ENCODE measurements around the gene RASSF1.
A peak's percentile ranks its signal among the peaks of the same experiment; 100 is the strongest.

RASSF1 gene

DNA sequence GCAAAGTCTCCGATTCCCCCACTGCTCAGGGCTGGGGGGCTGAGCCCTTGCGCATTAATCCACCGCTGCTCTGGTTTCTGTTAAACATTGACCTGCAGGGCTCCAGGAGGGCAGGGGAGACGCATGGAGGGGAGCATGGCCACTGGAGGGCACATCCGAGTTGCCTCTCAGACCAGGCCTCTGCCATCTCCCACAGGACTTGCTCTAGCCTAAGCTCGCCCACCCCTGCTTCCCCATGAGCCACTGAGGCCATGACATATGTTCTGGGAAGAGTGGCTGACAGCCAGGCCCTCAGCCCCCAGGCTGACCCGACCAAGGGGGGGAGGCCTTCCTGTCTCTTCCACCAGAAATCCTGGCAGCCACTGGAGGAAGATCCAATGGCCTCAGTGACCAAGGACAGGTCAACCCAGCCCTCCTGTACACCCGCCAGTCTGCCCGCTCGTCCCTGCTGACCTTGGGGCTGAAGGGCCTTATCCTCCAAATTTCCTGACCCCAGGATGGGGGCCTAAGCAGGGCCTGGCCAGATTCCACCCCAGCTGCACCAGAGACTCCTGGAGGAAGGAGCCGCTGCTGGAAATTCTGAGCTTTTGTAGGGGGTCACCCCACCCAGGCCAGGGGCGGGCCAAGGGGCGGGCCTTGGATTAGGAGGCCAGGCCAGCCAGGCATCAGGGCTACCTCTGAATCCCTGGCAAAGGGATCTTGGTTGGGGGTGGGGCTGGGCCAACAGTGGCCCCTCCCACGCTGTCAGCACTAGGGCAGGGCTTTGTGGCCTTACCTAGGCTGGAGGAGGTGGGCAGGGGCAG is 37.4 kb downstream of the RASSF1 start, which contains the start of gene HYAL1:
TSS of gene HYAL1 (minus strand) at position 562 of the 803 bp plus-strand sequence. CDS start 618 bp downstream, outside the sequence.
- DNase-seq (ENCODE audit: insufficient read length, low spot score) (no peak), FAIRE-seq (no peak)

DNA sequence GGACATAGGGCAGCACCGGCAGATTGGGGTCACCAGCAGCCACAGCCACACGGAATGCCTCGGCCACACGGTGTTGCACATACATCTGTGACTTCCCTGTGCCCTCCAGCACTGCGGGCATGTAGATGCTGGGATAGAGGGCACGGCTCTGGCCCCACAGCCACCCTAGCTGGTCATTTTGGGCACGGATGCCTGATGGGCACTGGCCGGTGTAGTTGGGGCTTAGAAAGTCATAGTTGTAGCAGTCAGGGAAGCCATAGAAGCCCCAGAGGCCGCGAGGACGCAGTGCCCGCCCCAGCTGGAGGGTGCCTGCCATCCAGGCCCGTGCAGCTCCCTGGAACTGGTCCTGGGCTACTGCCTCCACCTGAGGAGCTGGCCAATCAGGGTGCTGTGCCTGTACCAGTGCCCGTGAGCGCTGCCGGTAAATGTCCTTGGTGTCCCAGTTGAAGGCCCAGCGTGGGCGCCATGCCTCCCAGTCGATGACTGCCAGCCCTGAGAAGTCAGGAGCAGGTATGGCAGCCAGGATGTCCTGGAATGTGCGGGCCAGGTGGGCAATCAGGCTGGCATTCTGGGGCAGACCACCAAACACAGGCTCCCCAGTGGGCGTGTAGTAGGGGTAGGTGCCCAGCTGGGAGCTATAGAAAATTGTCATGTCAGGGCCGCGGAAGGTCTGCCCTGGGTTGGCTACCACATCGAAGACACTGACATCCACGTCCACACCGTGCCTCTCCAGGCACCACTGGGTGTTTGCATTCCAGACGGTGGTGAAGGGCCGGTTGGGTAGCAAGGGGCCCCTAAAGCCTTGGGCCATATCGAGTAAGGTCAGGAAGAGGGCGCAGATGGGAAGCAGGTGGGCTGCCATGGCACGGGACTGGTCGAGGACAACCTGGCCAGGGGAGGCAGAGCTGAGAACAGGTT is 38.3 kb downstream of the RASSF1 start:
- FAIRE-seq: no peak
- DNase-seq (ENCODE audit: insufficient read length, low spot score): no peak

- FAIRE-seq: no peak
Observed at GRCh38 chr3:50300681-50301254, 39.9 kb downstream of the RASSF1 start.

DNA sequence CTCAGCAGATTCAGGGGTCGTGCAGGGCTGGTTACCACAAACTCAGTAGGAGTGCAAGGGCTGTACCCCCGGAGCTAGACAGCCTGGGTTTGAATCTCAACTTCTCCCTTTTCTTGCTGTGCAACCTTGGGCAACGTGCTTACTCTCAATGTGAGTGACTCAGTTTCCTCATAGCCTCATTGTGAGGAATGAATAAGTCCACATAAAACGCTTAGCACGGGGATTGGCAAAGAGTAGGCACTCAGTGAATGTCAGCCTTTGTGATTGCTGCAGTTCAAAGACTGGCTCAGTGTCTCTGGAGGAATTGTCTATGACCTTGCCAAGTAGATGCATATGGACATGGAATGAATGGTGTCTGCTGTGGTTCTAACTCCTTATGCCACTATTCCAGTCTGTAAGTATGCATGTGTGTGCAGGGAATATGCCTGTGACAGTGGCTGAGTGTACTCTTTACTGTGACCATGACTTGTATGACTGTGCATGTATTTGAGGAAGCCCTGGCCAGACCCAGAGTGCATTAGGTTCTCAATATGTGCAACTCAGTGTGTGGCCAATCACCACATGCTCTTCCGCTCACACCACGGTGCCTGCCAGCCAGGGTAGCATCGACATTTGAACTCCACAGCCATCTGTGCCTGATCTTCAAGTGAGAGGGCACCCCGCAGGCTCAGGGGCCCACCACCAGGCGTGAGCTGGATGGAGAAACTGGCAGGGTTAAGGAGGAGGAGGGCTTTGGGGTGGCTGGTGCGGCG is 40.5 kb downstream of the RASSF1 start:
- FAIRE-seq (peak; percentile 79), DNase-seq (ENCODE audit: insufficient read length, low spot score) (no peak)

More at GRCh38 chr3:50300681-50301254, 39.9 kb downstream of the RASSF1 start:
- DNase-seq (ENCODE audit: insufficient read length, low spot score): no peak

DNA sequence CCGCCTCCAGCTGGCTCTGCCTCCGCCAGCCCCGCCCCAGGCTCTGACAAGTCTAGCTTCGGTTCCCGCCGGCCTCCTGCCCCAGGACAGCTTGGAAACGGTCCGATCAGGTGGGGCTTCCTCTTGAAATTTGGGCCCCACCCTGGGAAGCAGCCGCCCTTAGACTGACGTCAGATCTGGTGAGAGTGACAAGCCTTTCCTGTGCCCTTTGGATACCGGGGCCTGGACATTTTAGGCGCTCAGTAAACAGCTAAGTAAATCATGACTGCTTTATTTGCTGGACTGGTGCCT is 41.1 kb downstream of the RASSF1 start:
- FAIRE-seq: no peak
- DNase-seq (ENCODE audit: insufficient read length, low spot score): no peak

GRCh38 chr3:50298836-50299637 is 41.6 kb downstream of the RASSF1 start, which contains the start of the genes HYAL3 and NAA80:
Gene HYAL3 (minus strand): TSS chr3:50299405. CDS start chr3:50295602, 3,803 bp downstream.
Gene NAA80 (minus strand): TSS chr3:50299405. CDS start chr3:50297463, 1,942 bp downstream.
- peak; percentile 96 for DNase-seq (ENCODE audit: insufficient read length, low spot score)
- FAIRE-seq: peak; percentile 98

- DNase-seq (ENCODE audit: insufficient read length, low spot score) (no peak), FAIRE-seq (peak; percentile 4)
Observed at GRCh38 chr3:50297896-50298725, 42.5 kb downstream of the RASSF1 start.

DNA sequence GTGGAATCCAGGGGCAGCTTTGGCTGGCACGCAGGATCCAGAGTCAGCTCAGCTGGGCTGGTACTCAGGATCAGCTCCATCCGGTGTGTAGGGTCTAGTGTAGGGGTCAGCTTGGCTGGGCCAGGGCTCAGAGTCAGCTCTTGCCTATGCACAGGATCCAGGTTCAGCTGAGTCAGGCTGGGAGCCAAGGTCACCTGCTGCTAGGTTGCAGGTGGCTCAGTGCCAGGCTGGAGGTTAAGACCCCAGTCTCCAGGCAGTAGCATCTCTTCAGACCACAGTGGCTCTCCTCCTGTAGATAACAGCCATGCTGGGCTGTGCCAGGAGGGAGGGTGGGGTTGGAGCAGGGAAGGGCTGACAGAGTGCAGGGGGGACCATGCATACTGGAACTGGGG is 43.3 kb downstream of the RASSF1 start:
- FAIRE-seq (peak; percentile 63), DNase-seq (ENCODE audit: insufficient read length, low spot score) (no peak)

- FAIRE-seq: no peak
- no peak for DNase-seq (ENCODE audit: insufficient read length, low spot score)
Observed at GRCh38 chr3:50296721-50297383, 43.8 kb downstream of the RASSF1 start.

DNA sequence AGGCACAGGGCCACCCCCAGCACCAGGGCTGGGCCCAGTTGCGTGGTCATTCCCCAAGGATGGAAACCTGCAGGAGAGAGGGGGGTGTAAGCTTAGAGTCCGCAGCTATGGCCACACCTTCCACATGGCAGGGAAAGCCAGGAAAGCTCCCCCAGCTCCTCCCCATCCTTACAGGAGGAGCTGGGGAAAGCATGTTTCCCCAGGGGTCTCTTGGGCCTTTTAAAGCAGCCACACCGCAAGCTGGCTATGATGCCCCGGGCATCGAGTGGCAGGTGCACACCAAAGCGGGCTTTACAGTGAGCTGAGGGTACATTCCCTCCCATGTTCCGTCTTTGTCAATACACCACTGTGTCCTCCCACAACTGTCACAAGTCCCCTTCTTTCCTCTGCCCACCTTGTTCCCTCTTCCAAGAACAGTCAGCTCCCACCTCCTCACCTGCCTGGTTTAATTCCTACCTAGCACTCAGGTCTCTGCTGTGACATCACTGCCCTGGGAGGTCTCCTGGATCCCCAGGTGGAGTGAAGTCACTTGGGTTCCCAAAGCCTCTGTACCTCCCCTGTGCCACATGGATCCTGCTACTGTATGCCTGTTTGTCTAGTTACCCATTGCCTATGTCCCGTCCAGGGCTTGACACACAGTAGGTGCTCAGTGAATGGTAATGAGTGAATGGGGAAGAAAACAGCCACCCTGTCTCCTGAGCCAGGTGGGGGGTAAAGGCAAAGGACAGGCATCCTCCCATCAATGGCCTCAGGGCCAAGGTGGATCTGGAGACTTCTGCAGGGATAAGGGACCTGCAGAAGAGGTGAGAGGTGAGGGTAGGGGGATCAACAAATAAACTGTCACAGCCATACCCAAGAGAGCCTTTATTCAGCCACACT is 44.8 kb downstream of the RASSF1 start:
- FAIRE-seq: peak; percentile 40
- no peak for DNase-seq (ENCODE audit: insufficient read length, low spot score)

DNA sequence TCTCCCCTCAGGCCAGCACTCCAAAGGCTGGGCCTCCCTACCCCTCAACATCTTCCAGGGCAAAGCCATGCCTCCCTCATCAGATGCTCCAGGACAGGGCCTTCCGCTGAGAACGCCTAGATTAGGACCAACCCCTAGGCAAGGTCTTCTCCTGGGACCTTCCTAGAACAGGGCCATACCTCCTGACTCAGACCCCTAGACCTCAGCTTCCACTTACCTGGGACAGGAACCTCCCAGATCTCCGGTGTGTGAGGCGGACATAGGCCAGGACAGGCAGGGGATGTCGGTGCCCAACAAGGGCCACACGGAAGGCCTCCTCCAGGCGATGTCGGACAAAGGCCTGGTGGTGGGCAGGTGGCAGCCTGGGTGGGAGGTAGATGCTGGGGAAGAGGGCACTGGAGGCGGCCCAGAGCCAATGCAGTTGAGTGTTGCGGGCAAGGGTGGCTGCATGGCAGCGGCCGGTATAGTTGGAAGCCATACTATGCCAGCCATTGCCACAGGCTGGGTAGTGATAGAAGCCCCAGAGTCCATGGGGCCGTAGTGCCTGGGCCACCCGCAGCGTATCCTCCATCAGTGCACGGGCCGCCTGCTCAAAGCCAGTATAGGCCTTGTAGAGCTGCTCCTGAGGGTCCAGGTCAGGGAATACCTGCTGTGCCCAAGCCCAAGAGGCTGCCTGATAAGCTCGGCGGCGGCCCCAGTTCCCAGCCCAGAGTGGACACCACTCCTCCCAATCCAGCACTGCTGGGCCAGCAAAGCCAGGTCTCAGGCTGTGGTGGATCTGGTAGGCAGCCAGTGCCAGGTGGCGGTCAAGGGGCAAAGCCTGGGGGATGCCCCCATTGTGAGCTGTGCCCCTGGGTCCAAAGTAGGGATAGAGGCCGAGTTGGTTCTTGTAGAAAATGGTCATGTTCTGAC is 45.9 kb downstream of the RASSF1 start:
- DNase-seq (ENCODE audit: insufficient read length, low spot score) (no peak), FAIRE-seq (no peak)

DNA sequence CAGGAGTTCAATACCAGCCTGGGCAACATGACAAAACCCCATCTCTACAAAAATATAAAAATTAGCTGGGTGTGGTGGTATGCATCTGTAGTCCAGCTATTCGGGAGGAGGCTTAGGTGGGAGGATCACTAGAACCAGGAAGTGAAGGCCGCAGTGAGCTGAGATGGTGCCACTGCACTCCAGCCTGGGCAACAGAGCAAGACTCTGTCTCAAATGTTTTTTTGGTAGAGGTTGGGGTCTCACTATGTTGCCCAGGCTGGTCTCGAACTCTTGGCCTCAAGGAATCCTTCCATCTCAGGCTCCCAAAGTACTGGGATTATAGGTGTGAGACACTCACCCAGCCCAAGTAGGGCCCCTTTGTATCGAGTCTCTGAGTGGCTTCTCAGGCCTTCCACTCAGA is 46.5 kb downstream of the RASSF1 start:
- no peak for FAIRE-seq
- no peak for DNase-seq (ENCODE audit: insufficient read length, low spot score)

DNA sequence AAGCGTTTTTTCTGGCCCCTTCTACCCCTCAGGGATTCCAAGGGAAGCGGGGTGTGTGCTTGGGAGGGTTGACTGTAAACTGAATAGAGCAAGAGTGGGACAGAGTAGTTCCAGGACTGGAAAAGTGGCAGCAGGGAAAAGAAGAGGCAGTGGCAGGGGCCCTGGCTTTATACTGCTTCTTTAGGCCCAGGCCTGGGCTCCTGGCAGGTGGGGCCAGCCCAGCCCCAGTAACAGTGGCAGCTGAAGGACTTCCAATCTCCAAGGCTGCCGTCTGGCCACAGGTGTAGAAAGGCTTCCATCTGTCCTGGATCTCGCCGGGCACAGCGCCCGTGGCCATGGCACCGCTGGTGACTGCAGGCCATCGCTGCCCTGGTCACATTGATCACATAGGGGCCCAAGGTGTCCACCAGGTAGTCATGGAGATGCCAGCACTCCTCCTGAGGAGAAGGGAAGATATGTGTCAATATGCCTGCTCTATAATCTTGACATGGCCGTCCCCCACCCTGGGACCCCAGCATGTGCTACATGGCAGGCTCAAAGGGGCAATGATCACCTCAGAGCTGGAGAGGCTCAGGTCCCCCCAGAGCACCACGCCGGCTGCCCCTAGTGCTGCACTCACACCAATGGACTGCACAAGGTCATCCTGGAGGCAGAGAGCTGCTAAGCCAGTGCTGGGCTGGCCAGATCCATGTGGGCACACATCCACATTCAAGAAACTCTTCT is 47.4 kb downstream of the RASSF1 start:
- FAIRE-seq (peak; percentile 60), DNase-seq (ENCODE audit: insufficient read length, low spot score) (no peak)

DNA sequence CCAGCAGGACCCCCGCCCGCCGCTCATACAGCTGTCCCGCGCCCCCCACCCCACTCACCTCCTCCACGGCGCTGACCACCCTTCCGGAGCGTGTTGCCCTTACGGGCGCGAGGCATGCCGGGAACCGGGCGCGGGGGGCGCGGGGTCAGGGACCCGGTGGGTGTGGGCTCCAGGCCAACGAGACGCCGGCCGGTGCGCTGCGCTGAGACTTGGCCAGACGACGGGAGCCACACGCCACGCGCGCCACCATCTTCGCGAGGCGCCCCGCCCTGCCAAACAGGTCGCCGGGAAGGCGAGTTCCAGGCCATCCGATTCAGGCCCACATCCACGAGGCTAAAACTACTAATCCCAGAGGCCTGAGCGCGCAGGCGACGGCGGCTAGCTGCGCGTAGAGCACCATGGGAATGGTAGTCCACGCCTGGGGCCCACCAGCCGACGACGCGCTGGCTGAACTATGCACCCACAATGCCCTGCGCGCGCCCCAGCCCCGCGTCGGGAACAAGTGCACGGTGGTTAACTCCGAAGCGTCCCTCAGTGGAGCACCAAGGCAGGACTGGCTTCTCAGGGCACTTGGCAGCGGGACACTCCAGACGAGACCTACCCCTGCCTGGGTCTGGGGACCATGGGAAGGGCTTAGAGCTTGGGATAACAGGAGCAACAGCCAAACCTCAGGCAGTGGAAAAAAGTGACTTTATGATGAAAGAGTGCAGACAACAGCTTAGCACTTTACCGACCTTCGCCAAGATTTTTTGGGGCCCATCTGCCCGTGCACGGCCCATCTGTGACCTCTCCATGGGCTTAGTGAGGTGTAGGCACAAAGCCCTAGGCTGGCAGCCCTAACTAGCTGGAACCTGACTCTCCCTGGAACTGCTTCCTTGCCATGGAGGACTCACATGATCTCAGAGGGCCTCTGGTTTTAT is 48.2 kb downstream of the RASSF1 start, which contains the start of gene IFRD2:
TSS of gene IFRD2 (minus strand) at position 271 of the 920 bp plus-strand sequence. CDS start at position 116, 155 bp downstream.
- FAIRE-seq (peak; percentile 100), DNase-seq (ENCODE audit: insufficient read length, low spot score) (peak; percentile 96)

All from HTR-8/SVneo (cell line).